ENCODE data around the gene PRSS38. TPM values are rescaled to one million over a fixed set of nuclear protein-coding genes. Genes with fewer than 3 reads are reported as not detected.
A peak's percentile ranks its signal among the peaks of the same experiment; 100 is the strongest.

PRSS38 gene
- total and polyA plus RNA-seq, 2 donors: not detected

DNA sequence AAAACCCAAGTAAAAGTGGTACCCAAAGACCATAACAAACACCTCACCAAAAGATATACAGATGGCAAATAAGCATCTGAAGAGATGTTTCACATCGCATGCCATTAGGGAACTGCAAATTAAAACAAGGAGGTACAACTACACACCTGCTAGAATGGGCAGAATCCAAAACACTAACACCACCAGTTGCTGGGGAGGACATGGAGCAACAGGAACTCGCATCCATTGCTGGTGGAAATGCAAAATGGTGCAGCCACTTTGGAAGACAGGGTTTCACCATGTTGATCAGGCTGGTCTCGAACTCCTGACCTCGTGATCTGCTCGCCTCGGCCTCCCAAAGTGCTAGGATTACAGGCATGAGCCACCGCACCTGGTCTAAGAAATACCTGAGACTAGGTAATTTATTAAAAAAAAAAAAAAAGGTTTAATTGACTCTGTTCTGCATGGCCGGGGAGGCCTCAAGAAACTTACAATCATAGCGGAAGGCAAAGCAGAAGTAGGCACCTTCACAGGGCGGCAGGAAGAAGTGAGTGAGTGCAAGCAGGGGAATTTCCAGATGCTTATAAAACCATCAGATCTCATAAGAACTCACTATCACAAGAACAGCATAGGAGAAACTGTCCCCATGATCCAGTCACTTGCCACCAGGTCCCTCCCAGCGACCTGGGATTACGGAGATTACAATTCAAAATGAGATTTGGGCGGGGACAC, 30.2 kb upstream of the PRSS38 start:
- no peak for DNase-seq (ENCODE audit: extremely low spot score)
- no peak overlapping the region for H3K4me3 ChIP-seq (ENCODE audit: low read depth, low read length)
- H3K36me3 ChIP-seq (ENCODE audit: insufficient read depth): peaks cover 4% of the 10 kb centered on the region
- WGBS: 90% methylated on average over 13 of the region's 13 CpGs
- H3K4me1 ChIP-seq (ENCODE audit: insufficient read depth): no peaks in the 10 kb centered on the region
- no peak overlapping the region for H3K27ac ChIP-seq (ENCODE audit: low read depth)

DNA sequence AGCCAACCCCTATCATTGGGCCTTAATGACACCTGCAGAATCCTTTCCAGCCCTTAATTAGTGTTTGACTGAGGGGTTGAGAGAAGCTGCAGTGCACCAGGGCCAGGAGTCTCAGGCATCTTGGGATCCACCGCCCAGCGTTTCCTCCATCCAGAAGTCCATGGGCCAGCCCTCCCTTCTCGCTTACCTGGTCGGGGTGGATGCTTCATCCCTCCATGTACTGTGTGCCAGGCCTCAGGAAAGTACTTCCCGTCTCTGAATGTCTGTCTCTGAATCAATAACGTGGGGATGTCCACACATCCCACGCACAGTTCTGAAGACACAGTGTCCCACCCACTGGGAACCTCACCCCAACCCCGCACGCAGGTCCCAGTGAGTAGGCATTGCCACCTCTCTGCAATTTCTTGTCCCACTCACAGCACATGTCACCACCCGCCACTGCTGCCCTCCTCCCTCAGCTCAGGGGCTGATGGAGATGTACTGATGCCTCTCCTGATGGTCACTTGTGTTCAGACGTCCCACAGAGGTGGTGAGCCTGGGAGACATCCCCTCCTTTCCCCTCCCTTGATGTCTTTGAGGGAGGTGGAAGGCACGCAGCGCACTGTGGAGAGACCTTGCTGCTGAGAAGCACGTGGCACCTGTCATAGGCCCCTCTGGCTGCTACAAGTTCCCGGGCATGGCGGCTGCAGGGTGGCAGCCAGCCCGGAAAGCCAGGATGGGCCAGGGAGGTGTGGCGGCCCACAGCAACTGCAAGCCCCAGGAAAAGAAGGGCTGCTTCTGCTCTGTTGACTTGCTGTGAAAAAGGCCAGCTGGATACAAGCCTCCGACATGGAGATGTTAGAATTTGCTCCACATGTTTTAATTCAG, 29.4 kb upstream of the PRSS38 start:
- Histone ChIP-seq H3K27ac (ENCODE audit: low read depth) (no peak overlapping the region), H3K4me1 (ENCODE audit: insufficient read depth) (no peaks in the 10 kb centered on the region), H3K4me3 (ENCODE audit: low read depth, low read length) (no peak overlapping the region), H3K36me3 (ENCODE audit: insufficient read depth) (no peaks in the 10 kb centered on the region)
- no peak for DNase-seq (ENCODE audit: extremely low spot score)
- WGBS: 58% methylated on average over 19 of the region's 19 CpGs

GRCh38 chr1:227786673-227787512, 28.6 kb upstream of the PRSS38 start:
- no peaks in the 10 kb centered on the region for H3K36me3 ChIP-seq (ENCODE audit: insufficient read depth)
- no peak overlapping the region for H3K27ac ChIP-seq (ENCODE audit: low read depth)
- DNase-seq (ENCODE audit: extremely low spot score): no peak
- 34% methylated on average over 45 of the region's 45 CpGs for WGBS
- H3K4me1 ChIP-seq (ENCODE audit: insufficient read depth): no peaks in the 10 kb centered on the region
- peak overlapping the region; percentile 58 for H3K4me3 ChIP-seq (ENCODE audit: low read depth, low read length)

DNA sequence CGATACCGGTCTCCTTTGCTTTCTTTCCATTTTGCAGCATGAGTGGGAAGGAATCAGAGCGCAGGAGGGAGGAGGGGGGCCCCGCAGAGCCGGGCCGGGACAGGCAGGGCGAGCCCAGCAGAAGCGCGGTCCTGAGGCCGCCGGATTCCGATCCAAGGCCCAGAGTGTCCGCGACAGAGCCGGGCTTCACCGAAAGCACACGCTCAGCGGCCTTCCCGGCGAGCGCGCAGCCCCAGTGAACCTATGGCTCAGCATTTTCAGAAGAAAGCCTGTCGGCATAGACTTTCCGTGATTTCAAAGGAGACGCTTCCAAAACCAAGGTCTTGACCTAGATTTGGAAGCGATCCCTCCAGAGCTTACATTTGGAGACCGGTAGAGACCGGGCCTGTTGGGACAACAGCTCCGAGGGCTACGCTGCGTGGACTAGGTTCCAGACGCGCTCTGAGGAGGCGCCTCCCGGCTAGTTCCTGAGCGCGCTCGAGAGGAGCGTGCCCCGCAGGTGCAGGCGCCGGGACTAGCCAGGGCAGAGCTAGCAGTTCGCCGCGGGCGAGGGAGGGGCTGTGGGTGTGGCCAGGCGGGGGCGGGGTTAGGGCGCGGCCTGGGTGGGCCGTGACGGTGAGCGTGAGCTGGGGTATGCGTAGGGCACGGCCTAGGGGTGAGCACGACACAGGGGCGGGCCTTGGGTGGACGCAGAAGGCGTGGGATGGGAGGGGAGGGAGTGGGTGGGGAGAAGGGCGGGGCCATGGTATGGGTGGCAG, 27.8 kb upstream of the PRSS38 start:
- Histone ChIP-seq H3K27ac (ENCODE audit: low read depth) (no peak overlapping the region), H3K36me3 (ENCODE audit: insufficient read depth) (no peaks in the 10 kb centered on the region), H3K4me1 (ENCODE audit: insufficient read depth) (no peaks in the 10 kb centered on the region), H3K4me3 (ENCODE audit: low read depth, low read length) (peak overlapping the region; percentile 58)
- under 1% methylated on average over 60 of the region's 60 CpGs for WGBS
- no peak for DNase-seq (ENCODE audit: extremely low spot score)

GRCh38 chr1:227788271-227789083, 27.0 kb upstream of the PRSS38 start:
- WGBS: 3% methylated on average over 68 of the region's 68 CpGs
- Histone ChIP-seq H3K27ac (ENCODE audit: low read depth) (peak overlapping the region; percentile 64), H3K4me3 (ENCODE audit: low read depth, low read length) (peak overlapping the region; percentile 58), H3K36me3 (ENCODE audit: insufficient read depth) (no peaks in the 10 kb centered on the region), H3K4me1 (ENCODE audit: insufficient read depth) (no peaks in the 10 kb centered on the region)
- DNase-seq (ENCODE audit: extremely low spot score): no peak

GRCh38 chr1:227789084-227790033, 26.1 kb upstream of the PRSS38 start:
- no peaks in the 10 kb centered on the region for H3K4me1 ChIP-seq (ENCODE audit: insufficient read depth)
- 73% methylated on average over 23 of the region's 23 CpGs for WGBS
- H3K4me3 ChIP-seq (ENCODE audit: low read depth, low read length): no peak overlapping the region
- no peak for DNase-seq (ENCODE audit: extremely low spot score)
- no peaks in the 10 kb centered on the region for H3K36me3 ChIP-seq (ENCODE audit: insufficient read depth)
- H3K27ac ChIP-seq (ENCODE audit: low read depth): no peak overlapping the region

DNA sequence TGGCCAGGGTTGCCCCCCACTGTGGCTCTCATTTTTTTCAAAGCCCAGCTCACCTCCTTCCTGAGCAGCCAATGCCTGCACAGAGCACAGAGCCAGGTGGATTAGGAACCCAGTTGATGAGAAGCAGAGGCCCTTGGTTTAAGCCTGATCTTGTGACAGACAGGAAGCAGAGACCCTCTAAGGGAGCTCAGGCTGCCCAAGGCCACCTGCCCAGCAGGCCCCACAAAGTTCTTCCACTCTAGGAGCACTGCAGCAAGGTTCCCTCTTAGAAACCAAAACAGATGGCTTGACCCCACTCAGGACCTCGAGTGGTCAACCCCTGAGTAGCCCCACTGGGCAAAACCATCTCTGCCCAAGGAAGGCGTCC, 25.5 kb upstream of the PRSS38 start:
- WGBS: 96% methylated on average over 2 of the region's 2 CpGs

GRCh38 chr1:227790868-227791267, 24.6 kb upstream of the PRSS38 start:
- Histone ChIP-seq H3K36me3 (ENCODE audit: insufficient read depth) (no peaks in the 10 kb centered on the region), H3K27ac (ENCODE audit: low read depth) (no peak overlapping the region), H3K4me1 (ENCODE audit: insufficient read depth) (no peaks in the 10 kb centered on the region), H3K4me3 (ENCODE audit: low read depth, low read length) (no peak overlapping the region)
- no peak for DNase-seq (ENCODE audit: extremely low spot score)
- 87% methylated on average over 4 of the region's 4 CpGs for WGBS

More for the DNA sequence above, 25.5 kb upstream of the PRSS38 start:
- Histone ChIP-seq H3K27ac (ENCODE audit: low read depth) (no peak overlapping the region), H3K36me3 (ENCODE audit: insufficient read depth) (no peaks in the 10 kb centered on the region), H3K4me3 (ENCODE audit: low read depth, low read length) (no peak overlapping the region), H3K4me1 (ENCODE audit: insufficient read depth) (no peaks in the 10 kb centered on the region)
- DNase-seq (ENCODE audit: extremely low spot score): no peak

- 87% methylated on average over 6 of the region's 6 CpGs for WGBS
- no peaks in the 10 kb centered on the region for H3K4me1 ChIP-seq (ENCODE audit: insufficient read depth)
- no peak overlapping the region for H3K27ac ChIP-seq (ENCODE audit: low read depth)
- no peaks in the 10 kb centered on the region for H3K36me3 ChIP-seq (ENCODE audit: insufficient read depth)
- no peak for DNase-seq (ENCODE audit: extremely low spot score)
- H3K4me3 ChIP-seq (ENCODE audit: low read depth, low read length): no peak overlapping the region
These were observed 23.9 kb upstream of the PRSS38 start for GRCh38 chr1:227791425-227792143.

GRCh38 chr1:227792216-227793078, 23.0 kb upstream of the PRSS38 start:
- Histone ChIP-seq H3K4me3 (ENCODE audit: low read depth, low read length) (no peak overlapping the region), H3K27ac (ENCODE audit: low read depth) (no peak overlapping the region), H3K4me1 (ENCODE audit: insufficient read depth) (no peaks in the 10 kb centered on the region), H3K36me3 (ENCODE audit: insufficient read depth) (no peaks in the 10 kb centered on the region)
- WGBS: 88% methylated on average over 19 of the region's 19 CpGs
- DNase-seq (ENCODE audit: extremely low spot score): no peak
